ENCODE data around the gene ULK3. TPM values are rescaled to one million over a fixed set of nuclear protein-coding genes. Genes with fewer than 3 reads are reported as not detected.

Gene ULK3
- polyA plus RNA-seq, 3 donors = 33.2 to 34.3 (median 33.6) TPM

- DNase-seq = peak; percentile 11
Measured at GRCh38 chr15:74825866-74826265, 17.1 kb downstream of the ULK3 start.

- no peak for DNase-seq
Measured at GRCh38 chr15:74824976-74825375, 18.0 kb downstream of the ULK3 start.

GRCh38 chr15:74823324-74823723 lies 19.6 kb downstream of the ULK3 start:
- no peak for DNase-seq

GRCh38 chr15:74822233-74822632 lies 20.7 kb downstream of the ULK3 start:
- no peak for DNase-seq

GRCh38 chr15:74821790-74822158 lies 21.2 kb downstream of the ULK3 start:
- no peak for DNase-seq

- no peak for DNase-seq
Measured at GRCh38 chr15:74821091-74821789, 21.7 kb downstream of the ULK3 start.

GRCh38 chr15:74820056-74820455 lies 22.9 kb downstream of the ULK3 start:
- DNase-seq = no peak

- no peak for DNase-seq
Measured at GRCh38 chr15:74817370-74817737, 25.6 kb downstream of the ULK3 start.

GRCh38 chr15:74816624-74817369 lies 26.2 kb downstream of the ULK3 start:
- DNase-seq = no peak

- no peak for DNase-seq
Measured at GRCh38 chr15:74815961-74816360, 27.0 kb downstream of the ULK3 start.

GRCh38 chr15:74815121-74815934 lies 27.6 kb downstream of the ULK3 start:
- no peak for DNase-seq

GRCh38 chr15:74812533-74812932 lies 30.4 kb downstream of the ULK3 start, which contains the start of gene LMAN1L:
Gene LMAN1L (plus strand): TSS chr15:74812835. CDS start chr15:74812855, 20 bp downstream.
- no peak for DNase-seq

GRCh38 chr15:74809956-74810355 lies 33.0 kb downstream of the ULK3 start:
- DNase-seq = no peak

- DNase-seq = no peak
Measured at GRCh38 chr15:74809242-74809641, 33.7 kb downstream of the ULK3 start.

- DNase-seq = no peak
Measured at GRCh38 chr15:74808840-74809229, 34.1 kb downstream of the ULK3 start.

GRCh38 chr15:74808078-74808839 lies 34.7 kb downstream of the ULK3 start:
- DNase-seq = no peak

GRCh38 chr15:74807282-74807681 lies 35.7 kb downstream of the ULK3 start:
- DNase-seq = no peak

GRCh38 chr15:74804935-74805334 lies 38.0 kb downstream of the ULK3 start:
- no peak for DNase-seq

- DNase-seq = no peak
Measured at GRCh38 chr15:74802862-74803447, 40.0 kb downstream of the ULK3 start.

GRCh38 chr15:74802290-74802689 lies 40.7 kb downstream of the ULK3 start:
- DNase-seq = no peak

- no peak for DNase-seq
Measured at GRCh38 chr15:74801311-74801997, 41.5 kb downstream of the ULK3 start.
